HUES48 (cell line): ENCODE measurements around the gene AK2.
A peak's percentile ranks its signal among the peaks of the same experiment; 100 is the strongest.
"Not testable (repeated sequence)": the region's sequence is repeated elsewhere in the genome, so short reads cannot be mapped to it uniquely, and the experiment has no call there.

ENCODE experiments used
- H3K27ac ChIP-seq: one replicate; pipeline ENCODE4 v1.7.0; 2013; ENCODE audit warnings: low read depth, low read length, inconsistent platforms
- H3K27me3 ChIP-seq: 2 replicates; pipeline ENCODE4 v1.6.1; 2013; ENCODE audit warnings: mild to moderate bottlenecking, low read length; ENCODE audit not compliant: control insufficient read depth, insufficient read depth
- H3K36me3 ChIP-seq: 2 replicates; pipeline ENCODE4 v1.6.1; 2013; ENCODE audit warnings: low read length; ENCODE audit not compliant: control insufficient read depth, insufficient read depth
- H3K4me1 ChIP-seq: 2 replicates; pipeline ENCODE4 v1.6.1; 2013; ENCODE audit warnings: mild to moderate bottlenecking, low read length; ENCODE audit not compliant: control insufficient read depth, insufficient read depth
- H3K4me3 ChIP-seq: 2 replicates; pipeline ENCODE4 v1.5.1; 2013; ENCODE audit warnings: mild to moderate bottlenecking, low read depth, low read length
- H3K9ac ChIP-seq: 2 replicates; pipeline ENCODE4 v1.6.1; 2013; ENCODE audit warnings: mild to moderate bottlenecking, low read depth, low read length, moderate library complexity
- H3K9me3 ChIP-seq: 2 replicates; pipeline ENCODE4 v1.6.1; 2013; ENCODE audit warnings: low read length; ENCODE audit not compliant: control insufficient read depth, insufficient read depth

Gene AK2

DNA sequence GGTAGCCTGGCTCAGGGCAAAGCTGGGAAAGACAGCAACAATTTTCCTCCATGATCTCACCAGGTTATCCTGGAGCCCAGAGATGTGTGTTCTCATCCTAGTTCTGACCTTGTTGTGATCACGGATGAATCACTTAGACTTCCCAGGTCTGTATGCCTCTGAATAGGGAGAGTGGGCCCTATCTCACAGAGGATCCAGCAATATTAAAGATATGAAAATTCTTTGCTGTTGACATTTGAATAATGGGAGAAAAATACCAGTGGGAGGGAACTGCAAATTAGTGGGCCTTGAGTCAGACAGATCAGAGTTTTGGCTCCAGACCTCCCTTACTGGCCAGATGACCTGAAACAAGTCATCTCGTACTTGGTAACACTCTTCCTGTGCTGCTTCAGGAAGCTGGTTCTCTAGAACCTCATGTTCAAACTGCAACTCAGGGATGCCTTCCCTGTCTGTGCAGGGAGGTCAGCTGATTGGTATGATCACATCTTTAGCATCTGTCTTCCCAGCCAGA, 39.2 kb downstream of the AK2 start:
- Histone ChIP-seq H3K4me1 (no peaks in the 10 kb centered on the region), H3K9me3 (no peaks in the 10 kb centered on the region), H3K4me3 (no peak overlapping the region), H3K27ac (no peak overlapping the region), H3K9ac (no peak overlapping the region), H3K27me3 (no peaks in the 10 kb centered on the region), H3K36me3 (no peaks in the 10 kb centered on the region)

GRCh38 chr1:32993324-32993636, 43.4 kb downstream of the AK2 start:
- not testable (repeated sequence) for H3K27me3 ChIP-seq, H3K36me3 ChIP-seq, H3K4me1 ChIP-seq, H3K9ac ChIP-seq, H3K9me3 ChIP-seq, H3K4me3 ChIP-seq, H3K27ac ChIP-seq

DNA sequence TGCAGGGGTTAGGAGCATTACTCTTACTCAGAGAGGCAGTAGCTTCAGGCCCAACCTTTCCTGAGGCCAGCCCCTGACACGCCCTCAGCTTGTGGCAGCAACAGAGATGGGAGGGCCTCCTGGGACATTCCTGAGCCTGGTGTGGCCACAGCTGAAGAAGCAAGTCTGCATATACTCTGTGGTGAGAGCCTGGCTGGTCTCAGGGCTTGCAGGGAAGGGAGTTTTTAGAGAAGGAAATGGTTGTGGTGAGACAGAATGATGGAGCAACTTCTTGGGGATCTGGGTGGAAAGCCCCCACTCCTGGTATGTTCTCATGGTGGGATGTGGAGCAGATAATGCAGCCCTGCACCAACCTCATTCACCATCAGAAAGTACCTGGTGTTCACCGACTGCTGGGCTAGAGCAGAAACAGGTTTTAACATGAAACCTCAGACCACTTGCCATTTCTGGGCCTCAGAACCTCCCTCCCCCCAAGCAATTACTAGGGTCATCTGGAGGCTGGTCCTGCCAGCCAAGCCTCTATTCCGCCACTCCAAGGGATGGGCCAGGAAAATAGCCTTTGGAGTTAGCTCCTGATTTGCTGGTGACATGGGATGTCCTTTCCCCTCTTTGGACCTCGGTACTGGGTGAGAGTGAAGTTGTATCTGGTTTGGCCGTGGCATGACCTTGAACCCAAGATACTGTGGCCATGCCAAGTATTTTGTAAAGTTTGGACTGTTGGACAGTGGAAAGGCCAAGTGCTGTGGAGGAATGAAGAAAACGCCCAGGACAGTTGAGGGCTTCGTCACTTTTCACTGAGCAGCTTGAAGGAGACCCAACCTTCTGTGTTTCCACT, 44.0 kb downstream of the AK2 start:
- peaks cover 8% of the 10 kb centered on the region for H3K4me1 ChIP-seq
- no peaks in the 10 kb centered on the region for H3K27me3 ChIP-seq
- H3K36me3 ChIP-seq = no peaks in the 10 kb centered on the region
- H3K9me3 ChIP-seq = no peaks in the 10 kb centered on the region
- H3K9ac ChIP-seq = no peak overlapping the region
- H3K4me3 ChIP-seq = no peak overlapping the region
- peak overlapping the region; percentile 54 for H3K27ac ChIP-seq

GRCh38 chr1:32991819-32992488, 44.7 kb downstream of the AK2 start:
- peaks cover 8% of the 10 kb centered on the region for H3K4me1 ChIP-seq
- H3K36me3 ChIP-seq = no peaks in the 10 kb centered on the region
- H3K9ac ChIP-seq = no peak overlapping the region
- no peak overlapping the region for H3K4me3 ChIP-seq
- no peaks in the 10 kb centered on the region for H3K9me3 ChIP-seq
- H3K27ac ChIP-seq = peak overlapping the region; percentile 44
- no peaks in the 10 kb centered on the region for H3K27me3 ChIP-seq

- H3K4me3 ChIP-seq = no peak overlapping the region
- no peaks in the 10 kb centered on the region for H3K9me3 ChIP-seq
- no peak overlapping the region for H3K9ac ChIP-seq
- H3K4me1 ChIP-seq = peaks cover 8% of the 10 kb centered on the region
- H3K27ac ChIP-seq = no peak overlapping the region
- no peaks in the 10 kb centered on the region for H3K36me3 ChIP-seq
- no peaks in the 10 kb centered on the region for H3K27me3 ChIP-seq
Measured at GRCh38 chr1:32991386-32991785, 45.3 kb downstream of the AK2 start.

- Histone ChIP-seq H3K4me3 (no peak overlapping the region), H3K9me3 (no peaks in the 10 kb centered on the region), H3K36me3 (no peaks in the 10 kb centered on the region), H3K27me3 (no peaks in the 10 kb centered on the region), H3K9ac (no peak overlapping the region), H3K4me1 (peaks cover 8% of the 10 kb centered on the region), H3K27ac (no peak overlapping the region)
Measured at GRCh38 chr1:32990887-32991286, 45.8 kb downstream of the AK2 start.

DNA sequence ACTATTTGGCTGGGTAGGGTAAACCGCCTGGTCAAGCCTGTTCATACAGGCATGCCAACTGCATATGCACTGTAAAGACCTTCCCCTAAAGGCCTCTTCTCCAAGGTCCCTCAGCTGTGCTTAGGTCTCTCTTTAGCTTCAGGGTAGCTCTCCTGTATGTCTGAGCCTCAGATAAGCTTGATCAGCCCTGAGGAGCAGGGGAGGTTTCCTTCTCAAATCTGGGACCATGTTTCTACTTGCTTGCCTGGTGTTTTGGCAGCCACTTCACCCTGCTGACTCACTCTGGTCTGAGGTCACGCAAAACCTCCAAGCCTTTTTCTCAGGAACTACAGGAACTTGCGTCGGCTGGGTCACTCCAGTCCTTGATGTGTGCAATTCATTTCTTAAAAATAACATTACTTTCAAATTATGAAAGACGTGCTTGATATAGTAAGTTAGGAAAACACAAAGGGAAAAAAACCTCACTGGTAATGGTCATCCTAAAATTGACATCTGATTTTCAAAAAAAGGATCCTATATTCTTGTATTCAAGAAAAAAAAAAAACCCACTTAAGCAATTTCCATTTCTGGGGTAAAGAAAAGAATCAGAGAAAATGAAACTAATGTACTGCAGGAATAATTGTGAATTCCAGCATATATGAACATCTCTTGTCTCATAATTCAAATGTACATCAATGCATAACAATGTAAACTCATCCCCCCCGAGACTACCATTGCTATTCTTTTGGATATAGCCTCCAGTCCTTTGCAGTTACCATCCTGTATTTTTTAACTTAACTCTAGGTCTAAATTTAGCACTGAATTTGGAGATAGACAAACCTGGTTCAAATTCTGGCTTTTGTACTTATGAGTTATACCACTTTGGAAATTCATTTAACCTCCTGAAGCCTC, 47.3 kb downstream of the AK2 start:
- H3K9ac ChIP-seq = no peak overlapping the region
- H3K36me3 ChIP-seq = no peaks in the 10 kb centered on the region
- H3K27me3 ChIP-seq = no peaks in the 10 kb centered on the region
- peak overlapping the region; percentile 32 for H3K27ac ChIP-seq
- H3K9me3 ChIP-seq = no peaks in the 10 kb centered on the region
- peaks cover 14% of the 10 kb centered on the region for H3K4me1 ChIP-seq
- H3K4me3 ChIP-seq = no peak overlapping the region

DNA sequence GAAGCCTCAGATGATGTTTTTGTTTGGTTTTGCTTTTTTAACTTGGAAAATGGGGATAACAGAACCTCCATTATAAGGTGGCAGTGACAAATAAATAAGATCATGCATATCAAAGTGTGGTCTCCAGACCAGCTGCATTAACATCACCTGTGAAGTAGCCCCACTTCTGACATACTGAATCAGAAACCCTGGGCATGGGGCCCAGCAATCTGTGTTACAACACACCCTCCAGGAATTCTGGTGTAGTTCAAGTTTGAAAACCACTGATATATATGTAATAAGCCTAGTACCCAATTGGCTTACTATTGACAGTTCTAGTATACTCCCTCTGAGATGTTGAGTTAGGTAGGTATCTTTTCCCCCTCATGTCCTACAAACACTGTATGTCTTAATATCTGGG, 48.0 kb downstream of the AK2 start:
- H3K36me3 ChIP-seq = no peaks in the 10 kb centered on the region
- H3K4me3 ChIP-seq = no peak overlapping the region
- no peaks in the 10 kb centered on the region for H3K27me3 ChIP-seq
- no peak overlapping the region for H3K27ac ChIP-seq
- no peaks in the 10 kb centered on the region for H3K9me3 ChIP-seq
- H3K9ac ChIP-seq = no peak overlapping the region
- H3K4me1 ChIP-seq = peaks cover 18% of the 10 kb centered on the region

- Histone ChIP-seq H3K27me3 (peaks cover 4% of the 10 kb centered on the region), H3K27ac (no peak overlapping the region), H3K9me3 (no peaks in the 10 kb centered on the region), H3K36me3 (no peaks in the 10 kb centered on the region), H3K4me1 (peaks cover 27% of the 10 kb centered on the region), H3K9ac (no peak overlapping the region), H3K4me3 (no peak overlapping the region)
Measured at GRCh38 chr1:32985226-32985625, 51.5 kb downstream of the AK2 start.

- Histone ChIP-seq H3K4me3 (no peak overlapping the region), H3K9ac (no peak overlapping the region), H3K4me1 (peaks cover 27% of the 10 kb centered on the region), H3K27ac (peak overlapping the region; percentile 49), H3K27me3 (peaks cover 10% of the 10 kb centered on the region), H3K36me3 (no peaks in the 10 kb centered on the region), H3K9me3 (no peaks in the 10 kb centered on the region)
Measured at GRCh38 chr1:32984455-32985171, 52.1 kb downstream of the AK2 start.
